GF-D8 (cell line): ENCODE data around the gene ATP4A.

Experiments
- DNase-seq: peaks from one replicate; lab custom pipeline; 2025; lab: John Stamatoyannopoulos, UW

ATP4A gene

DNA sequence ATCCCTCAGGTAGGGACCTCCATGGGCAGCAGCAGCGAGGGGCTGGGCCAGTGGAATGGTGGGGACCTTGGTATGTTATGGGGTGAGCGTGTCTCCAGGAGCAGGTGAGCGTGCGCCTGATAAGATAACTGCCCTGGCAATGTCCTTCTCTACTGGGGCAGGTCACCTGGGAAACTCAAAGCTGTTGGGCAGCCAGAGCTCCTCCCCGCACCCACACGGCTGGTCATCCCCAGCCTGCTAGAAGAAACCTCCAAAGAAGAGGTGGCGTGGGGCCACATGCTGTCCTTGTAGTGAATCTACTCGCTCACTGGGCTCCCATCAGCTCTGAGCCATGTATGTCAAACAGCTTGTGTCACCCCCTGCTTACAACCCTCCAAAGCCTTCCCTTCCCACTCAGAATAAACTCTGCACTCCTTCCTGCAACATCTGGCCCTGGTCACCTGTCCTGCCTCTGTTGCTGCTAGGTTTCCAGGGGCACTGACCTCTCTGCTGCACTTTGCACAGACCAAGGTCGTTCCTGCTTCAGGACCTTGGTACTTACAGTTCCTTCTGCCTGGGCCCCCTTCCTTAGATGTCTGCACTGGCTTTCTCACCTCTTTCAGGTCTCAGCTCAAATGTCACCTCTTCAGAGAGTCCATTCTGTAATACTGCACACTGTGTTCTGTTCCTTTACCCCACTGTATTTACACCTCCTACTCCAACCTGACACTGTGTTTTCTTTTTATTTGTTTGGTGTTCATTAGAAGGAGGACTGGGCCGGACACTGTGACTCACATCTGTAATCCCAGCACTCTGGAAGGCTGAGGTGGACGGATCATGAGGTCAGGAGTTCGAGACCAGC lies 1.8 kb upstream of the ATP4A start:
- DNase-seq, result no peak

DNA sequence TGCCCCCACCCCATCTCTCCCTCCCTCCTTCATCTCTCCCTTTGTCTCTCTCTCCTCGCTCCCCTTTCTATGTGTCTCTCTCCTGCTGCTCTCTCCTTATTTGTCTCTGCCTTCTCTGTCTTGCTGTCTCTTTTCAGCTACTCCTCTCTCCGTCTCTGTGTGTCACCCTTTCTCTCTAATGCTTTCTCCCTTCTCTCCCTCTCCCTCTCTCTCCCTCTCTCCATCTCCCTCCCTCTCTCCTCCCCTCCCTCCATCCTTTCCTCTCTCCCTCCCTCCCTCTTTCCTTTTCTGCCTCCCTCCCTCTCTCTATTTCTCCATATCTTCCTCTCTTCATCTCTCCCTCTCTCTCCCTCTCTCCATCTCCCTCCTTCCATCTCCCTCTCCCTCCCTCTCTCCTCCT lies 682 bp downstream of the ATP4A start:
- DNase-seq, result no peak

DNA sequence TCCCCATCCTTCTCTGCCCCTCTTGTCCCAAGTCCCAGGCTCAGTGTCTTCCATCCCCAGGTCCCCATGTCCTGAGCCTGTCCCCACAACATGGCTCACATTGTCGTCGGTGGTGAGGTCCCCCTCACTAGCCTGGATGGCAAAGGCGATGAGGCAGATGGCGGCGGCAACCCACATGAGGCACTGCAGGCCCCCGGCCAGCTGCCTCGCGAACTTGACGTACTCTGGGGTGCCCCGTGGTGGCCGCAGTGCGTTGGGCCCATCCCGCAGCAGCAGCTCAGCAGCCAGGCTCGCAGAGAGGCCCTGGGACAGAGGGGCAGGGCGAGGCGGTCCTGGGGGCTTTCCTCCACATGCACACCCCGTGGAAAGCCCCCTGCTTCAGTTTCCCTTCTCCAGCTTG lies 1.1 kb downstream of the ATP4A start:
- DNase-seq, result no peak

DNA sequence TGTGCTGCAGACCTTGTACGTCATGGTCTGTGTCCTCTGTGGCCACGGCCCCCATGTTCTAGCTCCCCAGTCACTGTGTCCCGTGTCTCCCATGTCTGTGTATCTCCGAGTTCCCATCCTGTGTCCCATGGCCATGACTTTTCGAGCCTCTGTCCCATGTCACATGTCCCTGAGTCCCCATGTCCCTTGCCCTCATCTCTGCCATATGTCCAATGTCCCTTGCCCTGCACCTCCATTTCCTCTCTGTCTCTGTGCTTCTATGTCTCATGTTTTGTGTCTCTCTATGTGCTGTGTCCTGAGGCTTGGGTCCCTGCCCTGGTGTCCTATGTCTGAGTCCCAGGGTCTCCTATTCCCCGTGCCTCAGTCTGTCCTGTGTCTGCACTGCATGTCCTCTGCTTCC lies 2.0 kb downstream of the ATP4A start:
- no peak for DNase-seq

DNA sequence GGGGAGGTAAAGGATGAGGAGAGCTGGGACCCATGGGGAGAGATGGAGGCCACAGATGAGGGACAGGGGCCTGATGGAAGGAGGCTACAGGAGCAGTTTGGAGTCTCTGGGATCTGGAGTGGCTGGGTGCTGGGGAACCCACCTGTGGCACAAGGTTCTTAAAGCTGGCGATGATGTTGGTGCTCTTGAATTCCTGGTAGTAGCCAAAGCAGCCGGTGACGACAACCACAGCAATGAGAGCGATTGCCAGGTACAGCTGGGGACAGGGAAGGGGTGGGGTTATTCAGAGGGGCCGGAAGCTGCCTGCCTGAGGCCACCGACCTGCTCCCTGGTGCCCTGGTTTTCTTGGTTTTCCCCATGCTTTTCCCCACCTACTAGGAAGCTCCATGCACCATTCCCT lies 2.8 kb downstream of the ATP4A start:
- DNase-seq, result no peak

DNA sequence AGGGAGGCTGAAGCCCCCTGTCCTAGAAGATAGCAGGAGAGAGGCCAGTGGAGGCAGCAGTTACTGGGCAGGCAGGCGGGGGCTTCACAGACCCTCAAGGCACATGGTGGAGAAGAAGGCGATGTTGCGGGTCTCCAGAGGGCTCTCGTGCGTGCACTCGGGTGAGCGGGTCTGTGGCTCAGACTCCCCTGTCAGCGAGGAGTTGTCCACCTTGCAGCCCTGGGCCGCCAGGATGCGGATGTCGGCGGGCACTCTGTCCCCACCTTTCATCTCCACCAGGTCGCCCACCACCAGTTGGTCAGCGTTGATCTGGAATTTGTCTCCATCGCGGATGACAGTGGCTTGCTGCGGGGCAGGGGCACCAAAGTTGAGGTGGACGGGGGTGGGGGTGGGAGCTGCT lies 3.2 kb downstream of the ATP4A start:
- DNase-seq, result no peak

DNA sequence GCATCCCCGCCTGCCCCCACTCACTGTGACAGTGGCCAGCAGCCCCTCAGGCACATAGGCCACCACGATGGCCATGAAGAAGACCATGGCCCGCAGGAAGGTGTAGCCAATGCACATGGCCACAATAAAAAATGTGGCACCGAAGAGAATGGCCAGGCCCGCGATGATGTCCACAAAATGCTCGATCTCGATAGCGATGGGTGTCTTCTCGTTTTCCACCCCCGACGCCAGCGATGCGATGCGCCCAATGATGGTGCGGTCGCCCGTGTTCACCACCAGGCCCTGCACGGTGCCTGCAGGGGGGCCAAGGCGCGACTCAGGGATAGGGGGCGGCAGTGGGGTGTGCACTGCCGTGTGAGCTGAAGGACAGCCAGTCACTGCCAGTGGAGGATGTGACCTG lies 3.7 kb downstream of the ATP4A start:
- no peak for DNase-seq

DNA sequence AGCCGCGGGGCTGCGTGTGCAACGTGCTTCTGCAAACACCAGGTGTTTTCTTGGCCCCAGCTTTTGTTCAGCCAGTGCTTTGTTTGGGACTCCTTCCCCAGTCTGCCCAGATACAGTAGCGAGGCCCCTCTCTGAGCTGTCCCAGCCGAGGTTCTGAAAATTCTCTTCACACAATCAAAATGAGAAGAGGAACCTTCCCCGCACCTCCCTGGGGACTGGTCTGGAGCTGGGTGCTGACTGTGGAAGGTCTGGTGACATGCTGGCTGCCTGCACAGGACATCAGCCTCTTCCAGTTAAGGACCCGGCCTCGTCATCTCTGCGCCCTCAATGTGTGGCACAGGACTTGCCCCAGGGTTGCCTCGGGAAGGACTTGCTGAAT lies 4.2 kb downstream of the ATP4A start:
- no peak for DNase-seq

DNA sequence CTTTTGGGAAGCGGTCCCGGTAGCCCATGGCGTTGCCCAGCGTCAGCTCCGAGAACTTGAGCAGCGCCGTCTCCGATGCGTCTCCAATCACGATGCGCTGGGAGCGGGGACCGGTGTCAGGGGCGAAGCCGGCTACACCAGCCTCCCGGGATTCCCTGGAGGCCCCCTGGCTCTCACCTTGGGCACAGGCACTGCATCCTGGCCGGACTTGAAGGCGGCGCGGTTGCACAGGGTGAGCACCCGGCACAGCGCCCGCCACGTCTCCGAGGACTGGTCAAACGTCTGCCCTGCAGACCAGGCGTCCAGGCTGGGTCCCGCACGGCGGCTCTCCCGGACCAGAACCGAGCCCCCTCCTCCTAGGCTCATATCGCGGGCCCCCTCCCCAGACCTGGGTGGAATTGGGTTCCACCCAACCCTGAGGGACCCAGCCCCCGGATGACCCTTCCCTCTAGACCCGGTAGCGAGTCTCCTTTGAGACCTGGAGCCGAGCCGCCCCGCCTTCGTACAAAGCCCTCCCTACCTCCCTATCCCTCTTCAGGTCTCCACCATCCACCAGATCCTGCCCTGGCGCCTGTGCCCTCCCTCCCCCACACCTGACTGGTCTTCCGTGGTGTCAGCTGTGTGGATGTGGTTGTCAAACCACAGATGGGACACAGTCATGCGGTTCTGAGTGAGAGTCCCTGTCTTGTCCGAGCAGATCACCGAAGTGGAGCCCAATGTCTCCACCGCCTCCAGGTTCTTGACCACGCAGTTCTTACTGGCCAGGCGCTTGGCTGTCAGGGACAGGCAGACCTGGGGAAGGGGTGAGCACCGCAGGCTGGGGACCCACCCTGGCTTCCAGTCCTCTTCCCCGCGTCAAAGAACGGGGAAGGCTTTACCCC lies 4.8 kb downstream of the ATP4A start:
- DNase-seq, result no peak

DNA sequence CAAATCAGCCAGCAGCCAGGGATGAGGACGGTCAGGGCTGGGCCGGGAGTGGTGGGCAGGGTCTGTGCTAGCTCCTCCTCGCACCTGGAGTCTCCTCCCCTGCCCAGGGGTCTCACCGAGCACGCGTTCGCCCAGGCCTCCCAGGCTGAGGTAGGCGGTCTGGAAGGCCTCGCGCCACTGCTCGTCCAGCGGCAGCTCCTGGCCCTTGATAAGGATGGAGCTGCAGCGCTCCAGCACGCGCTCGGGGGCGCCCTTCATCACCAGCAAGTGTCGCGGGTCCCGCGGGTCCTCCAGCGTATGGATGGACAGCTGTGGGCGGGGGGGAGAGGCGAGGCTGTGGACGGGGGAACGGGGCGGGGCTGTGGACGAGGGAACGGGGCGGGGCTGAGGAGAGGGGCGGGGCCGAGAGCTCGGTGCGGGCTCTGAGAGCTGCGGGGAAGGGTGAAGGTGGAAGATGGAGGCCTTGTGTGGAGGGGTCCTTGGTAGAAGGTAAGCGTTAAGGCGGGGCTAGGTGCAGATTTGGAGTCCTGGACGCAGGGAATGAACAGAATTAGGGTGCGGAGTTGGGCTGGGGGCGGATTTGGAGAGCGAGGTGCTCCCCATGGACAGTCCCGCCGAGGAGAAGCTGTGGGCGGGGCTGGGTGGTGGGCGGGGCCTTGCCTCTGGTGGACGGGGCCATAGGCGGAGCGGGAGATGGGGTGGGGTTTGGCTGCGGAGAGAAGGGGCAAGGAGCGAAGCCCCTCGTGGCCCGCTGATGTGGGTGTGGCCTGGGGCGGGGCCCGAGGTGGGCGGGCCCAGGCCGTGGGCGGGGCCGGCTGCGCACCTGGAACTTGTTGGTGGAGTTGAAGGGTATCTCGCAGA lies 5.7 kb downstream of the ATP4A start:
- no peak for DNase-seq

DNA sequence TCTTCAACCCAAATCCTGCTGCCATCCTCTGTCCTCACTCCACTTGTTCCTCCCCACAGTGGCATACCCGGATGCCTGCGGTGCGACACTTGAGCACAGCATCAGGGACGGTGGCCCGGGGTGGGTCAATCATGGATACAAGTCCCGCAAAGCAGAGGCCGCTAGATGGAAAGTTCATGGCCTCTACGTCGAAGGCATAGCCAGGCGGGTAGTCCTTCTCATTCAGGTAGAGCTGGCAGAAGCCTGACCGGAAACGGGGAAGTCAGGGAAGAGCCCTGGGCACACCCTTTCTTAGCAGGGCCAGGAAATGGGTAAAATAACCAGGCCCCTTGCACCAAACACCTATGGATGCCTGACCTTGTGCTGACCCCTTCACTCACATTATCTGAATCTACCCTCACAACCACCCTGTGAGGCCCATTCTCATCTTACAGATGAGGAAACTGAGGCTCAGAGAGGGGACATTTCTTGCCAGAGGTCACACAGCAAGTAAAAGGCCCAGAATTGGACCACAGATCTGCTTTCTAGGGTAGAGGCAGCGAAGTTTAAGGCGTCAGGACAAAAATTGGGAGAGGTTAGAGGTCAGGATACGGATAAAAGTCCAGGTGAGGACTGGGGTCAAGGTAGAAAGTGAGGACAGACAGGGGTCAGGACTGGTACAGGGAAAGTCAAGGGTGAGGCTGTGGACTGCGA lies 6.5 kb downstream of the ATP4A start:
- no peak for DNase-seq

DNA sequence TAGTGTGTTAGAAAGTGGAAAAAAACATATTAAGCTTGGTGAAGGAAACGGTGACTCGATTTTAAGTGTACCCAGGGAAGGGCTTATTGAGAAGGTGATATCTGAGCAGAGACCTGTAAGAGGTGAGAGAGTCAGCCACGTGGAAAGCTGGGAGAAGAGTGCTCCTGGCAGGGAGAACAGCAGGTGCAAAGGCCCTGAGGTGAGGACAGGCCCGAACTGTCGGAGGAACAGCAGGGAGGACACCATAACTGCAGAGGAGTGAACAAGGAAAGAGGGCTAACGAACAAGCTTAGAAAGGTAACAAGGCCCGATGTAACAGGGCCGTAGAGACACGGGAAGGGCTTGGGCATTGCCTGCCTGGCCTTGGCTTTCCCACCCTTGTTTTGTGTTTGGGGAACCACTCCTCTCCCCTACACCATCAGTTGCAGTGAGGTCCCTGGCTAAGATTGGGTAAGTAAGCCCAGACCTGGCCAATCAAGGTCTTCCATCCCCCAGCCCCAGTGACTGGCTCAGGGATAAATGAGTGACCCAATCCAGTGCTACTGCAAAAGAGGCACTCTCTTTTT lies 7.3 kb downstream of the ATP4A start:
- no peak for DNase-seq

DNA sequence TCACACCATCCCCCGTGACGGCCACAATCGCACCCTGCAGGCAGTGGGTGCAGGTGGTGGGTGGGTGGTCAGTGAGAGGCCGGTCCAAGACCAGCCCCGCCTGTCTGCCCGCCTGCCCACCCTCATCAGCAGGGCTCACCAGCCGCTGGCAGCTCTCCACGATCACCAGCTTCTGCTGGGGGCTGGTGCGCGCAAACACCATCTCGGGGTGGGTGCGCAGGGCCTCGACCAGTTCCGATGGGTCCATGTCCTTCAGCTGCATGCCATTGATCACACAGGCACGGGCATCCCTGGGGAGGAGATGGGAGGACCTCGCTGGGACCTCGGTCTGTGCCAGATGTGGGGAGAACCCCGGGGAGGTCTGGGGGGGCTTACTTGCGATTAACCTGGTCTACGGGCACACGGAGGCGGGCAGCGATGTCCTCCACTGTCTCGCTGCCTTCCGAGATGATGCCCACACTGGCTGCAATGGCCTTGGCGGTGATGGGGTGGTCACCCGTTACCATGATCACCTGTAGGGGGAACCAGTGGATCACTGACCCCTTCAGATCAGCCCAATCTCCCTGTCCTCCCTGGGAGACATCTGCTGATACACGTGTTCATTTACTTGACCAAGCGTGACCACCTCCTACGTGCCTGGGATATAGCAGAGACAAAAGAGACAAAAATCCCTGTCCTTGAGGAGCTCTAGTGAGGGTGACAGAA lies 8.0 kb downstream of the ATP4A start:
- no peak for DNase-seq

DNA sequence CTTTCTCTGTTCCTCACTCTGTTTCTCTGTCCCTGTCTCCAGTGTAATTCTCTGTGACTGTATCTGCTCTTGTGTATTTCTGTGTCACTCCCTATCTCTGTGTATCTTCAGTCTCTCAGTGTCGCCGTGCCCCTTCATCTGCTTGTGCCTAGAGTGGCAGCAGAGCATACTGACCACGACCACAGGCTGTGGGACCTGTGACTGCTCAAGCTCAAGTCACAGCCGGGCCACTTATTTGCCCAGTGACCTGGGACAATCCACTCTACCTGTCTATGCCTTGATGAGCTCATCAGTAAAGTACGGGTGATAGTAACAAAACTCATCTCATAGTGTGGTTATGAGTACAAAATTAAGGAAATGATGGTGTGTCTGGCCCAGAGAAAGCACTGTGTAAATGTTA lies 9.4 kb downstream of the ATP4A start:
- DNase-seq, result no peak

DNA sequence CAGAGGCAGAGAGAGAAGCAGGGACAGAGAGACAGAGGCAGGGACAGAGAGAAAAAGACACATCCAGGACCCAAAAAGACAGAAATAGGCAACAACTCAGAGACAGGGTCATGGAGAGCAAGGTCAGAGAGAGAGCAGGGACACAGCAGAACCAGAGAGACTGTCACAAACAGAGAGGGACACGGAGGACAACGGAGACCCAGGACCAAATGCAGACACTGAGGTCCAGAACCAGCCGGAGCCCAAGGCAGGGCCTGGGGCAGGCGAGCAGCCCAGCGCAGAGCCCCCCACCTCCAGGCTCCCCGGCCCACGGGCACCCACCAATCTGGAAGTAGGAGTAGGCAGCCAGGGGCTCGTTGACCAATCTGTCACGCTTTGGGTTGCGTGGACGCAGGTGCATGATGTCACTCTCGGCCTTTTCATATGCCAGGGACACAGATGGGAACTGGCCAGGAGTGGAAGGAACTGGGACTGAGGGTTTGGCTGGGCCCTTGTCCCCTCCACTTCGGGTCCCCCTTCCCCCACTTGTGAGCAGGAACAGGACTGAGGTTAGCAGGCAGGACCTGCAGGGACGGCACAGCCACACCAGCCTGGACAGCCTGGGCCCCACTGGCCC lies 10.0 kb downstream of the ATP4A start:
- DNase-seq, result no peak

DNA sequence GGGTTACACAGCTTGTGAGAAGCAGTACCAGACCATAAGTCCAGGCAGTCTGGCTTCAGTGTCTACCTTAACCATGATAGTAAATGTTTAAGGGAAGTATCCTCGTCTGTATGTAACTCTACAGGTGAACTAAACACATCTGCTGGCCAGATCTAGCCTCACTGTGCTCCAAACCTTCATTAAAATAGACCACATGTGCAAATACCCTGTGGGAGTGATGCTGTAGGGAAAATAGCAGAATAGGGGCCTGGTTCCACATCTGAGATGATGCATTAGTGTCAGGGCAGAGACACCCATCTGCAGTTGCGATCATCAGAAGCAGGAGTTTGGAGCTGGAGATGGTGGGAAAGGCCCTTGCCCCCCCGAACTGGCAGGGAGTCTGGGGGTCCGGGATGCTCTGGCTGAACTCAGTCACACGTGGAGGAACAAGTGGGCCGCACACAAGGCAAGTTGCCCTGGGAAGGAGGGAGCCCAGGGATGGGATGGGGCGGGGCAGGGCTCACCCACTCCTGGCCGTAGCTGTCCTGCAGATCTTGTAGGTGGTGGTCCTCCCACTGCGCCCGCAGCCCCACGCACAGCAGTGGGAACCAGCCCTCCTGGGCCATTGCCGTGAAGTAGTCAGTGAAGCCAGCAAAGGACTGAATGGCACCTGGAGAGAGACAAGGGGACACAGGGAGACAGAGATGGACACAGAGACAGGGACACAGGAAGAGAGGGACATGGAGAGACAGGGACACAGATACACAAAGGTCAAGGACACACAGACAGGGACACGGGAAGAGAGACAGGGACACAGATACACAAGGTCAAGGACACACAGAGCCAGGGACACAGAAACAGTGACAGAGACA lies 10.7 kb downstream of the ATP4A start:
- DNase-seq, result no peak

DNA sequence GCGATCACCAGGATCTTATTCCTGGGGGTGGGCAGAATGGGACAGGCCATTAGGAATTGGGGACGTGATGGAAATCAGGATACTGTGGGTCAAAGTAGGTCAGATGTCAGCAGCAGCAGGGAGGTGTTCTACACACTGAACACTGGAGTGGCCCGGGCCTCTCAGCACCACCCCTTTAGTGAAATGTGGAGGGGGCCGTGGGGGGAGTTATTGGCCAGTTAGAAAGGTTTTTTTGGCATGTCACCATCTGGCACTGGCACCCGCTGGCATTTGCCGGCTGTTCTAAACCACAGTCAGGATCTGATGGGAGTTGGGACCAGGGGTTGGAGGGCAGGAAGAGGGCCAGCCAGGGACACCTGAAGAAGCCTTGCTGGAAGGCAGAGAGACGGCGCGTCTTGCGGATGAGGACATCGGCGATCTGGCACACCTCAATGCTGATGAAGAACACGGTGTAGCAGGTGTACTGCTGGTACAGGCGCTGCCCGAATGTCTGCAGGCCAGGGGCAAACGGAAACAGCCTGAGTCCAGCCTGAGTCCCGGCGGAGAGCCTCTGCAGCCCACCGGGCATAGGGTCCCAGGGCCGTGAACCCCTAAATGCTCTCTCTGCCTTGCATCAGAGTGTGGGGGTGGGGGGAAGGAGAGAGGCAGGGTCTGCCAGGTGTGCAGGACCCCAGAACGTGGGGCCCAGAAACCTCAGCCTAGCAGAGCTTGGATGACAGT lies 12.2 kb downstream of the ATP4A start:
- DNase-seq, result no peak

DNA sequence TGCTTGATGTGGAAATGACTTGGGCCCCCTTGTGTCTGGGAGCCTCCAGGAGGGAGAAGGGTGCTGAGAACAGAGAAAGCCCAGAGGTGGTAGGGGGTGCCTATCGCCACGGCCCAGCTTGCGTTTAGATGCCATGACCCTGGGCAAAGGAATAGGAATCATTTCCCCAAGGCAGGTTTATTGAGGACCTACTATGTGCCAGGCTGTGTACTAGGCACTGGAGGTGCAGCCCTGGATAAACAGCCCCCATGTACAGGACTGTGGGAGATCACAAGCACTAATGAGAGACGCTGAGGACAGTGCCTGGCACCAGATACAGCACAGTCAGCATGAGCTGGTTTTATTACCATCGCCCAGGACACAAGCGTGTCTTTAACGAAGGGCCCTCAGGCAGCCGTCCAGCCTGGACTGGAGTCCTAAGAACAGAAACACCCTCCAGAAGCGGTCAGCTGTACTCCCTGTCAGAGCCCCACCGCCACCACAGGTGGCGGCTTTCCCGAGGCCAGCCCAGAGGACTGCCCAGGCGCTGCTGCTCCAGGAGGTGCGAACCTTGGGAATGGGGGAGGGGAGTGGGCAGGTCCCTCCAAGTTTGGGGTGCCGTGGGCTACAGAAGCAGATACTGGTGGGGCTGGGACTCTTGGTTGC lies 13.5 kb downstream of the ATP4A start:
- DNase-seq, result no peak
